ENCODE data around the gene KIAA1671. TPM values are rescaled to one million over a fixed set of nuclear protein-coding genes. Genes with fewer than 3 reads are reported as not detected.
A peak's percentile ranks its signal among the peaks of the same experiment; 100 is the strongest.

Gene KIAA1671
- total RNA-seq, 1 donor, result 10.7 TPM

DNA sequence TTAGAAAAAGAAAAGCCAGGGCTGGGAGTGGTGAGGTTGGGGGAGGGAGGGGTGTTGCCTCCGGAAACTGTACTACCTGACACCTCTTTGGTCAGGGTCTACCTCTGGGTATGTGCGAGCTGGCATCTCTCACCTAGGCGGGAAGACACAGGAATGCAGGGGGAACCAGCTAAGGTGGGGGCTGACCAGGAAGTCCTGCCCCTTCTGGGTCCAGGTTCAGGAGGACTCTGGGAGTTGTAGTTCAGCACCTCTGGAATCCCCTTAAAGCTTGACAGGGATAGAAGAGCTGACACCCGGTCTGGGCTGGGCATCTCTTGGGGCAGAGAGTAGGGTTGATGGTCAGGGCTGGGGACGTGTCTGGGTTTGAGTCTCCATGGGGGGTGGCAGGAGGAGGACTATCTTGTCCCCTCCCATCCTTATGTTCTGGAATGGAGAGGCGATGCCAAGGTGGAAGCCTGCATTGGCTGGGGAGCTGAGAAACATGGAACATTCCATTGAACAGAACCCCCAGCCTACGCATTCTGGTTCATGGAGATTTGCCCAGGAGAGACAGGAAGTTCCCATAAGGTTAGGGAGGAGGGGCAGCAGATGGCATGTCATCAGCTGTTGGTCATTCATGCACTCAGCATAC is 2.1 kb upstream of the KIAA1671 start:
- no peak for TF ChIP-seq CTCF (IDR thresholded peaks at IDR 0.05; ENCODE audit: insufficient read depth, low read length)
- H3K4me3 ChIP-seq (ENCODE audit: low read depth, low read length), result peak overlapping the region; percentile 10
- peak; percentile 63 for DNase-seq (ENCODE audit: low read depth)

GRCh38 chr22:24952837-24953383 is 394 bp downstream of the KIAA1671 start:
- no peak for TF ChIP-seq CTCF (IDR thresholded peaks at IDR 0.05; ENCODE audit: insufficient read depth, low read length)
- peak; percentile 61 for DNase-seq (ENCODE audit: low read depth)
- peak overlapping the region; percentile 76 for H3K4me3 ChIP-seq (ENCODE audit: low read depth, low read length)

DNA sequence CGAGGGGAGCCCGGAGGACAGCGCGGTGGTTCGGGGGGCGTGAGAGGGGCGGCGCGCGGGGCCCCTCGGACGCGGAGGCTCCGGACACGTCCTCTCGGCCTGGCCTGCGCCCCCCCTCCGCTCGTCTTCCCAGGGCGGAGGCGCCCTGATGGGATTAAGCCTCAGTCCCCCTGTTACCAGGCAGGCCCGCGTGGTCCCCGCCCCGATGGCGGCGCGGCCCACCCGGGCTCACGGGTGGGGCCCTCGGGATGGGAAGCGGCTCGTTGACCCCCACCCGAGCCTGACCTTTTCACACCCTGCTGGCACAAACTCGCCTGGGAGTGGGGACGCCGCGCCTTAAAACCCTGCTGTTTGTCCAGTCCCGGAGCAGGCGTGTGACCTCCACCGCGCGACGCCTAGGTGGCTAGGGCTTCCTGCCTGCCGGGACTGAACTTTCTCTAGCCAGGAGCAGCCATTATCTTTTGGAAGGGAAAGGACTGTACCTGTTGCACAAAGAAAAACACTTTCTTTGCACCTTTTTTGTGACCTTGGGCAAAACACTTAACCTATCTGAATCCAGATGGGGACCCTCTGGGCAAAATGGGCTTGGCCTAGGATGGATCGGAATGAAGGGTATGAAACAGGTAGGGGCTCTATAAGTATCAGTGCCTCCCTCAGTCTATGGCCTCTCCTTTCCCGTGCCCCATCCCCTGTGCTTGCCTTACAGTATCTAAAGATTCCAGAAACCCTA is 1.0 kb downstream of the KIAA1671 start:
- no peak for DNase-seq (ENCODE audit: low read depth)
- no peak for TF ChIP-seq CTCF (IDR thresholded peaks at IDR 0.05; ENCODE audit: insufficient read depth, low read length)
- peak overlapping the region; percentile 76 for H3K4me3 ChIP-seq (ENCODE audit: low read depth, low read length)

DNA sequence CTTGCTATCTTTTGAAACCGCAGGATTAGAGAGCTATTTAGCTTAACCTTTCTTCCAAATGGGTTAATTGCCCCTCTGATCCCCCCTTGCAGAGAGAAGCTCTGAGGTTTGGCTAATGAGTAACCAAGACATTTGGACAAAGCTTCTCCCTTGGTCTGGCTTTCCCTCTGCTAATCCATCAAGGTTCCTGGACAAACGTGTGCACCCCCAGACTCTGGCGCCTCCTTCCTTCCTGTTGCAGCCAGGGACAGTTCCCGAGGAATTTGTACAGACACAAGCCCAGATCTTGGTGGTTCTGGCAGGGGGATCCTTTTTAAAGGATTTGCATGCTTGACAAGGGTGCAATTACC is 1.6 kb downstream of the KIAA1671 start:
- peak overlapping the region; percentile 76 for H3K4me3 ChIP-seq (ENCODE audit: low read depth, low read length)
- TF ChIP-seq CTCF (IDR thresholded peaks at IDR 0.05; ENCODE audit: insufficient read depth, low read length), result peak; percentile 17
- peak; percentile 19 for DNase-seq (ENCODE audit: low read depth)

GRCh38 chr22:24954856-24955255 is 2.3 kb downstream of the KIAA1671 start:
- no peak overlapping the region for H3K4me3 ChIP-seq (ENCODE audit: low read depth, low read length)
- no peak for TF ChIP-seq CTCF (IDR thresholded peaks at IDR 0.05; ENCODE audit: insufficient read depth, low read length)
- DNase-seq (ENCODE audit: low read depth), result no peak

DNA sequence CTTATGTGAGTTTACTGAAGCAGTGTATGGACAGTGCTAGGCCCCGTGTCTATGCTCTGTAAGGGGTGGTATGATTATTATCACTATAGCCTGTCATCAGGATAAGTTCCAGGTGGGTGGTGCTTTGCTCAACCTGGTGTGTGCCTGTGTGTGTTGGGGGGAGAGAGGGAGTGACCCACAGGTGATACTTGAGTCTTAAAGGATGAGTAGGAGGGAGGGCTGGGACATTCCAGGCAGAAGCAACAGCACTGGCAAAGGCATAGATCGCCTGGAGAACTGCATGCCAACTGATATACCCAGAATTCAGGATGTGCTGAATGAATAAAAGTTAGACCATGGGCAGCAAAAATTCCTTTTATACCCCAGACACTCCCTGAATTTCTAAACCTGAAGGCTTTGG is 4.5 kb downstream of the KIAA1671 start:
- TF ChIP-seq CTCF (IDR thresholded peaks at IDR 0.05; ENCODE audit: insufficient read depth, low read length), result no peak
- no peak overlapping the region for H3K4me3 ChIP-seq (ENCODE audit: low read depth, low read length)
- no peak for DNase-seq (ENCODE audit: low read depth)

Data from fibroblast of the aortic adventitia (primary cell).